Measurements from ENCODE around the gene TACC2.
A peak's percentile ranks its signal among the peaks of the same experiment; 100 is the strongest.

Gene TACC2

DNA sequence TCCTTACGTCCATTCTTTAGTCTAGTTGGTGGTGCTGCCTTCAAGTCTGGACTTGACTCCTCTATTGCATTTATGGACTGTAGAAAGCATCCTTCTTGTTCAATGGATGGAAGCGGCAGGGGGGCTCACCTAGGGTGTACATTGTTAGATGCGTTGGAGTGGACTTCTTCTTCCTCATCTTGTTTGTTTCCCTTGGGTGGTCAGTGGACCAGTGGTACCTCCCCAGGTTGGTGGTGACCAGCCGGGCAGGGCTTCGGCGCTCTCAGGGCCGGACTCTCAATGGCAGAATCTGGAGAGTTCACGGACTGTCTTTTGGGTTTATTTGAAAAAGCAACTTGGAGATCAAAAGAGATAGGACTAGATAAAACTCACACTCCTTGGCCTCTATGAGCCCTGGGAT lies 276.0 kb downstream of the TACC2 start:
- FAIRE-seq (no peak), DNase-seq (ENCODE audit: insufficient read length, low spot score) (no peak)
- TF ChIP-seq POLR2A (IDR thresholded peaks at IDR 0.05; ENCODE audit: low read depth, low read length), result no peak

DNA sequence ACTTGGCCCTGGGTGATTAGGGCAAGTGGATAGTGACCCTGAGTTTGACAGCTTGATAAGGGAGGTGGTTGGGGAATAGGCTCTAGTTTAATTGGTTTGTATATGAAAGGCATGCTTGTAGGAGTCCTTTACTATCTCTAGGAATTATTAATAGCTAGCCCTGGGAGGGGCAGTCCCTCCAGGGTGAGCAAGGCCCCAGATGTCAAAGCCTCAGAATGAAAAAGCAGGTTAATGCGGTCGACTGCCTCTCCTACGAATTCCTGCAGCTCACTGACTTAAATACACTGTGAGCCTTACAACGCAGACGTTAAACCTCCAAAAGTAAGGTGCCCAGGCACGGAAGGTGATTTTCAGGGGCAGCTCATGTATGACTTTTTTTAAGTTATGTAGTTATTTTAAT lies 276.9 kb downstream of the TACC2 start:
- DNase-seq (ENCODE audit: insufficient read length, low spot score), result no peak
- no peak for FAIRE-seq
- no peak for TF ChIP-seq POLR2A (IDR thresholded peaks at IDR 0.05; ENCODE audit: low read depth, low read length)

- DNase-seq (ENCODE audit: insufficient read length, low spot score) (peak; percentile 49), FAIRE-seq (no peak)
- no peak for TF ChIP-seq POLR2A (IDR thresholded peaks at IDR 0.05; ENCODE audit: low read depth, low read length)
Measured at GRCh38 chr10:122267849-122268737, 279.1 kb downstream of the TACC2 start.

DNA sequence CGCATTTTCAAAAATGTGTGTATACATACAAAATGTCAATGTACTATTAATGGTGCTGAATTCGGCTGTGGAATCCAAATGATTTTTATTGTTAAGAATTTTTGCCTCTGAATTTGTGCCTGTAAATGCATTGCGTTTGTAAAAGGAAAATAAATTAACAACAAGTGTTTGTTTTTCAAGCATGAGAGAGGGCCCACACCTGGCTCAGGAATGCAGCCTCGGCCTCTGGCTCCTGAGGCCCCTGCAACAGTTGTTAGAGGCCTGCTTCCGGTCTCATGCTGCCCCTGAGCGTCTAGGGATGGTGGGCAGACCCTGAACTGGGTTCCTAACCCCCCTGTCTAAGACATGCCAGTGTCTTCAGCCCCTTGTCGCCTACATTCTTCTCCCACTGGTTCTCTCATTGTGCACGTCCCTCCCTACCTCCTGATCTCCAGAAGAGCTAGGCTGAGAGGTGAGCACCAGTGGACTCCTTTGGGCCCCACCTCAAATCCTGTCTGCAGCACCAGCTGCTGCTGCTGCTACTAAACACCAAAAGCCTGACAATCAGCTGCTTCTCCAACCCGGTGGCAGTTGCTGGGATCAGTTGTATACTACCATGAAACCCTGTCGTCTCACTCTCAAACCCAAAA lies 280.2 kb downstream of the TACC2 start:
- no peak for FAIRE-seq
- no peak for TF ChIP-seq POLR2A (IDR thresholded peaks at IDR 0.05; ENCODE audit: low read depth, low read length)
- DNase-seq (ENCODE audit: insufficient read length, low spot score), result no peak

GRCh38 chr10:122271076-122271475 lies 282.1 kb downstream of the TACC2 start, which contains the start of gene BTBD16:
Gene BTBD16 (plus strand): TSS chr10:122271296. CDS start chr10:122275082, 3,786 bp downstream.
- no peak for FAIRE-seq
- no peak for TF ChIP-seq POLR2A (IDR thresholded peaks at IDR 0.05; ENCODE audit: low read depth, low read length)
- no peak for DNase-seq (ENCODE audit: insufficient read length, low spot score)

- FAIRE-seq (no peak), DNase-seq (ENCODE audit: insufficient read length, low spot score) (no peak)
- no peak for TF ChIP-seq POLR2A (IDR thresholded peaks at IDR 0.05; ENCODE audit: low read depth, low read length)
Measured at GRCh38 chr10:122273966-122274545, 285.1 kb downstream of the TACC2 start.

DNA sequence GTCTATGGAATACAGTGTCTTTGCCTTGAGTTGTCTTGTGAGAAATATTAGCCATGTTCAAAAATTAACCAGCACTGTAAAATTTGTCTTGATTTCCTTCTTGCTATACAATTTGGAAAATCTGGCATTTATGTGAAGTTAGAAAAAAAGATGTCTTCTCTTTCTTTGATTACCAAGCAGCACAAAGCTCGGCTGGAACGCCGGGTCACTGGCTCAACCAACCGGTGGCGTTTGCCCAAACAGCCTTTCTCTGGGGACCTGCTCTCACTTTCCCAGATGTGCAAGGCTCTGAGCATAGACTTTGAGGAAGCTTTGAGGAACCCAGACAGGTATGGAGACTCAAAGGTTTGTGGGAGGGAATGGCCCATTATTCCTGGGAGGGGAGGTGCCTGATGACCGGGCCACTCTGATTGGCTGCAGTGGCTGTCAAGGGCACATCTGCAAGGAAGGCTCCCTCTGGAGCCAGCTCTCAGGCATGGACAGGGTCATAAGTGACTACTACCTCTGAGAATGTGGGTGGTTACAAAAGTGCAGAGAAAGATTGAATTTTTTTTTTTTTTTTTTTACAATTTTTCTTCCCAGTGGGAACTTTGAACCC lies 287.7 kb downstream of the TACC2 start:
- no peak for TF ChIP-seq POLR2A (IDR thresholded peaks at IDR 0.05; ENCODE audit: low read depth, low read length)
- FAIRE-seq (no peak), DNase-seq (ENCODE audit: insufficient read length, low spot score) (peak; percentile 35)

DNA sequence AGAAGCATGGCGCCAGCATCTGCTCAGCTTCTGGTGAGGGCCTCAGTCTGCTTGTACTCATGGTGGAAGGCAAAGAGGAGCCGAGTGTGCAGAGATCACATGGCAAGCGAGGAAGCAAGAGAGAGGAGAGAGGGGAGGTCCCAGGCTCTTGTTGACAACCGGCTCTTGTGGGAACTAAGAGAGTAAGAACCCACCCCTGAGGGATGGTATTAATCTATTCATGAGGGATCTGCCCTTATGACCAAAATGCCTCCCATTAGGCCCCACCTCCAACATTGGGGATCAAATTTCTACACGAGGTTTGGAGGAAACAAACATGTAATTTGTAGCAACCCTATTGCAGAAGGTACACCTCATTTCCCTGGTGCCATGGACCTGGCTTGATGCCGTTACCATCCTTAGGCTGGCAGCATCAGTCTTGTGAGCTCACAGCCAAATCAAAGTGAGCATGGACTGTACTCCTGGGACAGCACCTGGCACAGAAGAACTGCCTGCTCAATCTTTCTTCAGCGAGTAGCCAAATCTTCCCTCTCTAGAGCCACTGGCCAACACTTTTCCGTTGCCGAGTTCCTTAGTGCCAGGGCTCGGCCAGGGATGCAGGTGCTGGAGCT lies 288.7 kb downstream of the TACC2 start:
- no peak for TF ChIP-seq POLR2A (IDR thresholded peaks at IDR 0.05; ENCODE audit: low read depth, low read length)
- no peak for DNase-seq (ENCODE audit: insufficient read length, low spot score)
- FAIRE-seq, result no peak

- TF ChIP-seq POLR2A (IDR thresholded peaks at IDR 0.05; ENCODE audit: low read depth, low read length), result no peak
- no peak for FAIRE-seq
- no peak for DNase-seq (ENCODE audit: insufficient read length, low spot score)
Measured at GRCh38 chr10:122279725-122280141, 290.8 kb downstream of the TACC2 start.

GRCh38 chr10:122280156-122280555 lies 291.2 kb downstream of the TACC2 start:
- no peak for FAIRE-seq
- no peak for DNase-seq (ENCODE audit: insufficient read length, low spot score)

GRCh38 chr10:122281018-122281626 lies 292.2 kb downstream of the TACC2 start:
- TF ChIP-seq POLR2A (IDR thresholded peaks at IDR 0.05; ENCODE audit: low read depth, low read length), result no peak
- DNase-seq (ENCODE audit: insufficient read length, low spot score) (no peak), FAIRE-seq (no peak)

More at GRCh38 chr10:122280156-122280555, 291.2 kb downstream of the TACC2 start:
- no peak for TF ChIP-seq POLR2A (IDR thresholded peaks at IDR 0.05; ENCODE audit: low read depth, low read length)

DNA sequence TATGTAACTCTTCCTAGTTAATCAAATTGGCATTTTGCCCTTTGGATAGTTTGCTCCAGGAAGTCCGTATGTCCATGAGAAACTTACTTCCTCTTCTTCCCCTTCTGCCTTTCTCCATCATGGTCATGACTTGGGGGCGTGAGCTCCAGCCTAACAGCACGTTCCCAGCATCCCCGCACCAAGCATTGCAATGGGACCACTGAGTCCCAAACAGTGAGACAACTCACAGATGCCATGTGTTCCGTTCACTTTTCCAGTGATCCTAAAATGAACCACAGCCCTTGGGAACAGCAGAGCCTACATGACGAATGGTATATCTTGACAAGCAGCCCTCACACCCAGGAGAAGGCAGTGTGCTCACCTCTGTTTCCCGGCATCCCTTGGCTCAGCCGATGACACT lies 292.8 kb downstream of the TACC2 start:
- no peak for TF ChIP-seq POLR2A (IDR thresholded peaks at IDR 0.05; ENCODE audit: low read depth, low read length)
- DNase-seq (ENCODE audit: insufficient read length, low spot score) (no peak), FAIRE-seq (no peak)

GRCh38 chr10:122282253-122282671 lies 293.3 kb downstream of the TACC2 start:
- FAIRE-seq (no peak), DNase-seq (ENCODE audit: insufficient read length, low spot score) (no peak)
- TF ChIP-seq POLR2A (IDR thresholded peaks at IDR 0.05; ENCODE audit: low read depth, low read length), result no peak

Data from H54 (cell line).